Liver (tissue), 9 donors: ENCODE results near the gene PER1. TPM values are rescaled to one million over a fixed set of nuclear protein-coding genes. Genes with fewer than 3 reads are reported as not detected.
"Not testable (repeated sequence)": the region's sequence is repeated elsewhere in the genome, so short reads cannot be mapped to it uniquely, and the experiment has no call there.

Source experiments
- DNase-seq: peaks from one replicate; pipeline ENCODE4 v3.0.0-alpha.2; 2017; ENCODE audit warnings: low spot score
- H3K27ac ChIP-seq, 2 donors: one replicate each; pipeline ENCODE4 v1.7.0; 2013; ENCODE audit warnings: inconsistent platforms in 2 of 2, low read length in 2 of 2, control low read depth in 1 of 2, low read depth in 1 of 2, mild to moderate bottlenecking in 1 of 2
- H3K27me3 ChIP-seq, 4 donors: one replicate each; pipeline versions ENCODE4 v1.6.1 to v1.7.0; 2013; ENCODE audit warnings: low read length in 3 of 4, inconsistent platforms in 1 of 4, mild to moderate bottlenecking in 1 of 4, moderate library complexity in 1 of 4; ENCODE audit not compliant: control insufficient read depth in 4 of 4, insufficient read depth in 4 of 4
- H3K36me3 ChIP-seq, 4 donors: one replicate each; pipeline versions ENCODE4 v1.6.1 to v1.7.0; 2013; ENCODE audit warnings: low read length in 3 of 4, mild to moderate bottlenecking in 3 of 4, low read depth in 1 of 4, moderate library complexity in 1 of 4; ENCODE audit not compliant: control insufficient read depth in 4 of 4, insufficient read depth in 3 of 4
- H3K4me1 ChIP-seq, 4 donors: one replicate each; pipeline versions ENCODE4 v1.6.1 to v1.7.0; 2013; ENCODE audit warnings: low read length in 3 of 4, mild to moderate bottlenecking in 3 of 4, moderate library complexity in 1 of 4; ENCODE audit not compliant: control insufficient read depth in 4 of 4, insufficient read depth in 4 of 4
- H3K4me3 ChIP-seq, 3 donors: one replicate each; pipeline versions ENCODE4 v1.6.1 to v1.7.0; 2013; ENCODE audit warnings: low read length in 3 of 3, control low read depth in 1 of 3, low read depth in 1 of 3, mild to moderate bottlenecking in 1 of 3
- H3K9ac ChIP-seq, 2 donors: one replicate each; pipeline ENCODE4 v1.7.0; 2013; ENCODE audit warnings: low read length in 2 of 2, mild to moderate bottlenecking in 2 of 2, moderate library complexity in 2 of 2, control low read depth in 1 of 2, low read depth in 1 of 2
- H3K9me3 ChIP-seq, 4 donors: one replicate each; pipeline versions ENCODE4 v1.6.1 to v1.7.0; 2013; ENCODE audit warnings: low read length in 3 of 4; ENCODE audit not compliant: control insufficient read depth in 4 of 4
- EGR1 ChIP-seq, 2 donors: IDR thresholded peaks; 2 replicates each; pipeline ENCODE4 v1.6.1; 2016 to 2018; ENCODE audit warnings: antibody characterized with exemption in 2 of 2, low read depth in 2 of 2
- FOXA2 ChIP-seq: IDR thresholded peaks from 2 replicates; pipeline ENCODE4 v1.6.1; 2016; ENCODE audit warnings: antibody characterized with exemption
- GABPA ChIP-seq, 2 donors: IDR thresholded peaks in 1 of 2; conservative IDR thresholded peaks in 1 of 2; 2 replicates each; pipeline ENCODE4 v1.6.1; 2016; ENCODE audit warnings: antibody characterized with exemption in 2 of 2, mild to moderate bottlenecking in 1 of 2, moderate library complexity in 1 of 2
- HNF4A ChIP-seq, 2 donors: conservative IDR thresholded peaks; 2 replicates each; pipeline ENCODE4 v1.6.1; 2016; ENCODE audit warnings: antibody characterized with exemption in 2 of 2, mild to moderate bottlenecking in 2 of 2
- NR2F2 ChIP-seq: IDR thresholded peaks from 2 replicates; pipeline ENCODE4 v1.6.1; 2016; ENCODE audit warnings: antibody characterized with exemption
- RAD21 ChIP-seq, 2 donors: IDR thresholded peaks; 2 replicates each; pipeline ENCODE4 v1.6.1; 2016; ENCODE audit warnings: antibody characterized with exemption in 2 of 2, mild to moderate bottlenecking in 2 of 2
- RXRA ChIP-seq, 2 donors: IDR thresholded peaks; 2 replicates each; pipeline ENCODE4 v1.6.1; 2017 to 2018; ENCODE audit warnings: antibody characterized with exemption in 2 of 2, mild to moderate bottlenecking in 1 of 2
- SP1 ChIP-seq: IDR thresholded peaks from 2 replicates; pipeline ENCODE4 v1.6.1; 2018; ENCODE audit warnings: antibody characterized with exemption, mild to moderate bottlenecking
- WGBS: extraction: QIAGEN DNeasy Blood & Tissue Kit; methylation state at CpG from one replicate; pipeline ENCODE4 v1.1.7; 2013; 5-methylcytosine and 5-hydroxymethylcytosine counted together
- polyA plus RNA-seq, 2 donors: library from polyadenylated mRNA; stranded (reverse) in 1 of 2; unstranded in 1 of 2; fragments of 200-250 nt in 1 of 2; fragments of >200 nt in 1 of 2; fragmentation: Nextera tagmentation in 1 of 2; extraction: Ambion mirVana in 1 of 2; gene quantifications; one replicate each; pipeline versions ENCODE4 v1.2.1 to v1.2.3, GENCODE V29; 2013 to 2015
- total RNA-seq, 2 donors: library from RNA; depleted of rRNA; stranded (reverse); fragments of >200 nt; gene quantifications; one replicate each; pipeline ENCODE4 v1.2.3, GENCODE V29; 2014
- TF ChIP-seq, protein P1 (sequence below): IDR thresholded peaks from 2 replicates; pipeline ENCODE4 v1.6.1; 2016; ENCODE audit warnings: antibody characterized with exemption
- TF ChIP-seq, protein P2 (sequence below): IDR thresholded peaks from 2 replicates; pipeline ENCODE4 v1.6.1; 2016; ENCODE audit warnings: antibody characterized with exemption, mild to moderate bottlenecking
- donor health status: healthy.
- donor health status: healthy.
- donor health status: healthy.
- donor health status: healthy.
- donor health status: healthy.

PER1 gene
- total and polyA plus RNA-seq, 4 donors, result 10.1 to 71.6 (median 29.7) TPM

DNA sequence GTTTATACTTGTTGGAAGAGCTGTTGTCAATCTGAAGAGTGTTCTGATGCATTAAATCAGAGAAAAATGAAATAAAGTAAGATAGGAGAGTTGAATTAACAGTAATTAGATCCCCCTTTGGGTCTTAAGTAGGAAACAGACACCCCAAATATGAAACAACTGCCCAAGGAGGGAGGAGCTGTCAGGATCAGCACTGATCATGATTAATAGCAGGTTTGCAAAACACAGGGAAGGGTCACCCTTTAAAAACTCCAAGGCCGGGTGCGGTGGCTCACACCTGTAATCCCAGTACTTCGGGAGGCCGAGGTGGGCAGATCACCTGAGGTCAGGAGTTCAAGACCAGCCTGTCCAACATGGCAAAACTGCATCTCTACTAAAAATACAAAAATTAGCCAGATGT is 45.2 kb downstream of the PER1 start:
- WGBS, result 89% methylated on average over 4 of the region's 4 CpGs
- not testable (repeated sequence) for H3K4me1 ChIP-seq, H3K27me3 ChIP-seq

DNA sequence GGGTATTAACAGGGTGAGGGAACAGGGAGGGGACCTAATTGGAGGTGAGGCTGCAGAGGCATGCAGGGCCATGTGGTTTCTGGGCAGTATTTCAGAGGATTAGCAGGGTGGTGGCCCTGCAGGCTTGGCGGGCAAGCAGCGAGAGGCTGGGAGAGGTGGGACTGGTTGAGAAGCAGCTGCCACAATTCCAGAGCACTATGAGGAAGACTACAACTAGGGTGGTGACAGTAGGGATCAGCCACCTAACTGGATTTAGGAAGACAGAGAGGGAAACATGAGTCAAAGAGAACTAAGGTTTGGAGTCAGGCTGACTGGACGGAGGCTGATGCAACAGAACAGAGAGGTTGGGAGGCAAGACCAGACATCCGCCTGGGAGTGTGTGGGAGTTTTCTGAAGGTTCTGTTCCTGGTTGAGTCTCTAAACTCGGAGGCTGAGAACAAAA is 46.2 kb downstream of the PER1 start:
- Histone ChIP-seq H3K4me3 (no peak overlapping the region), H3K36me3 (no peaks in the 10 kb centered on the region), H3K27me3 (peaks cover 0 to 6% (median 2%) of the 10 kb centered on the region in 4 donors), H3K9me3 (no peaks in the 10 kb centered on the region), H3K27ac (no peak overlapping the region), H3K9ac (no peak overlapping the region), H3K4me1 (peaks cover 3 to 8% (median 5%) of the 10 kb centered on the region in 4 donors)
- no peak for TF ChIP-seq HNF4A (conservative IDR thresholded peaks at IDR 0.05)
- 83% methylated on average over 5 of the region's 5 CpGs for WGBS
- no peak for DNase-seq

More for the DNA sequence above, 45.2 kb downstream of the PER1 start:
- H3K4me3 ChIP-seq, H3K9ac ChIP-seq, H3K9me3 ChIP-seq, DNase-seq, H3K36me3 ChIP-seq, H3K27ac ChIP-seq: not testable (repeated sequence)

DNA sequence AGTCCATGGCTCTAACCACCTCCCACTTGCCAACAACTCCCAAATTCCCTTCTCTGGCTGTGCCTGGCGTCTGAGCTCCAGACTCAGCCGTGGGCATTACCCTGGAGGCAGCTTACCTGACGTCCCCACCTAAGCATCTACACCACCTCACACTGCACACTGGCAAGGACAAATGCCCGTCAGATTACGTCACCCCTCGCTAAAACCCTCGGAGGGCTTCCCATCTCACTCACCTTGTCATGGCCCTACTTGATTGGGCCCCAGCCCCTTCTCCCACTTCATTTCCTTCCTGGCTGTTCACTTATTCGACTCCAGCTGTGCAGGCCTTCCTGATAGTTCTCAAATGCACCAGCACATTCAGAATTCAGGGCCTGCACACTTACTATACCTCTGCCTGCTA is 47.3 kb downstream of the PER1 start:
- H3K27ac ChIP-seq, result no peak overlapping the region
- TF ChIP-seq, protein P1, sequence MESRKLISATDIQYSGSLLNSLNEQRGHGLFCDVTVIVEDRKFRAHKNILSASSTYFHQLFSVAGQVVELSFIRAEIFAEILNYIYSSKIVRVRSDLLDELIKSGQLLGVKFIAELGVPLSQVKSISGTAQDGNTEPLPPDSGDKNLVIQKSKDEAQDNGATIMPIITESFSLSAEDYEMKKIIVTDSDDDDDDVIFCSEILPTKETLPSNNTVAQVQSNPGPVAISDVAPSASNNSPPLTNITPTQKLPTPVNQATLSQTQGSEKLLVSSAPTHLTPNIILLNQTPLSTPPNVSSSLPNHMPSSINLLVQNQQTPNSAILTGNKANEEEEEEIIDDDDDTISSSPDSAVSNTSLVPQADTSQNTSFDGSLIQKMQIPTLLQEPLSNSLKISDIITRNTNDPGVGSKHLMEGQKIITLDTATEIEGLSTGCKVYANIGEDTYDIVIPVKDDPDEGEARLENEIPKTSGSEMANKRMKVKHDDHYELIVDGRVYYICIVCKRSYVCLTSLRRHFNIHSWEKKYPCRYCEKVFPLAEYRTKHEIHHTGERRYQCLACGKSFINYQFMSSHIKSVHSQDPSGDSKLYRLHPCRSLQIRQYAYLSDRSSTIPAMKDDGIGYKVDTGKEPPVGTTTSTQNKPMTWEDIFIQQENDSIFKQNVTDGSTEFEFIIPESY, result no peak
- no peak for TF ChIP-seq EGR1 (IDR thresholded peaks at IDR 0.05; ENCODE audit: low read depth in 2 of 2)
- TF ChIP-seq RAD21 (IDR thresholded peaks at IDR 0.05), result no peak
- TF ChIP-seq GABPA (IDR thresholded peaks at IDR 0.05 in 1 of 2, conservative IDR thresholded peaks at IDR 0.05 in 1 of 2), result no peak
- TF ChIP-seq, protein P2, sequence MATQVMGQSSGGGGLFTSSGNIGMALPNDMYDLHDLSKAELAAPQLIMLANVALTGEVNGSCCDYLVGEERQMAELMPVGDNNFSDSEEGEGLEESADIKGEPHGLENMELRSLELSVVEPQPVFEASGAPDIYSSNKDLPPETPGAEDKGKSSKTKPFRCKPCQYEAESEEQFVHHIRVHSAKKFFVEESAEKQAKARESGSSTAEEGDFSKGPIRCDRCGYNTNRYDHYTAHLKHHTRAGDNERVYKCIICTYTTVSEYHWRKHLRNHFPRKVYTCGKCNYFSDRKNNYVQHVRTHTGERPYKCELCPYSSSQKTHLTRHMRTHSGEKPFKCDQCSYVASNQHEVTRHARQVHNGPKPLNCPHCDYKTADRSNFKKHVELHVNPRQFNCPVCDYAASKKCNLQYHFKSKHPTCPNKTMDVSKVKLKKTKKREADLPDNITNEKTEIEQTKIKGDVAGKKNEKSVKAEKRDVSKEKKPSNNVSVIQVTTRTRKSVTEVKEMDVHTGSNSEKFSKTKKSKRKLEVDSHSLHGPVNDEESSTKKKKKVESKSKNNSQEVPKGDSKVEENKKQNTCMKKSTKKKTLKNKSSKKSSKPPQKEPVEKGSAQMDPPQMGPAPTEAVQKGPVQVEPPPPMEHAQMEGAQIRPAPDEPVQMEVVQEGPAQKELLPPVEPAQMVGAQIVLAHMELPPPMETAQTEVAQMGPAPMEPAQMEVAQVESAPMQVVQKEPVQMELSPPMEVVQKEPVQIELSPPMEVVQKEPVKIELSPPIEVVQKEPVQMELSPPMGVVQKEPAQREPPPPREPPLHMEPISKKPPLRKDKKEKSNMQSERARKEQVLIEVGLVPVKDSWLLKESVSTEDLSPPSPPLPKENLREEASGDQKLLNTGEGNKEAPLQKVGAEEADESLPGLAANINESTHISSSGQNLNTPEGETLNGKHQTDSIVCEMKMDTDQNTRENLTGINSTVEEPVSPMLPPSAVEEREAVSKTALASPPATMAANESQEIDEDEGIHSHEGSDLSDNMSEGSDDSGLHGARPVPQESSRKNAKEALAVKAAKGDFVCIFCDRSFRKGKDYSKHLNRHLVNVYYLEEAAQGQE, result no peak
- WGBS, result 86% methylated on average over 8 of the region's 8 CpGs
- peaks cover under 1 to 3% (median 3%) of the 10 kb centered on the region in 4 donors for H3K4me1 ChIP-seq
- H3K27me3 ChIP-seq, result peaks cover 0 to 4% (median 1%) of the 10 kb centered on the region in 4 donors
- no peaks in the 10 kb centered on the region for H3K36me3 ChIP-seq
- H3K4me3 ChIP-seq, result no peak overlapping the region
- DNase-seq, result no peak
- H3K9ac ChIP-seq, result no peak overlapping the region
- H3K9me3 ChIP-seq, result no peaks in the 10 kb centered on the region

DNA sequence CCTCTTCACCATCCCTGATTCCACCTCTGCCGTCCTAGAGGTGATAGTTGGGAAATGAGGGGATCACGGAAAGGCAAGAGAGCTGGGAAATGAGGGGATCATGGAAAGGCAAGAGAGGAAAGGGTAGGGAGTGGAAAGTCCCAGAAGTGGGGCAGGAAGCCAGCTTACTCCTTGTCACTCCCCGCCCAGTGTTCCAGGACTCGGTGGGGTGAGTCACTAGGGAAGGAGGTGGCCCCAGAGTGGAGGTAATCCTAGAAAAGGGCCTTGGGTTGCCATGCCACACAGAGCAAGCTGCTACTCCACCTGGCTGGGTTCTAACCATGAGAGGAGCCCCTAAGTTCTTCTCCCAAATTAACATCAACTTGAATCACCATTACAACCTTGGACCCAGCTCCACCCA is 48.7 kb downstream of the PER1 start:
- no peak for TF ChIP-seq NR2F2
- no peak for TF ChIP-seq EGR1 (IDR thresholded peaks at IDR 0.05; ENCODE audit: low read depth in 2 of 2)
- no peak for TF ChIP-seq SP1
- TF ChIP-seq FOXA2, result no peak
- no peak for TF ChIP-seq HNF4A (conservative IDR thresholded peaks at IDR 0.05)
- TF ChIP-seq, protein P1, result no peak
- TF ChIP-seq RXRA (IDR thresholded peaks at IDR 0.05), result no peak
- TF ChIP-seq RAD21 (IDR thresholded peaks at IDR 0.05), result no peak
- no peak for DNase-seq
- 87% methylated on average over 4 of the region's 4 CpGs for WGBS

More for the DNA sequence above, 48.7 kb downstream of the PER1 start:
- Histone ChIP-seq H3K4me3 (no peak overlapping the region), H3K27me3 (peaks cover 0 to 3% (median 0%) of the 10 kb centered on the region in 4 donors), H3K9me3 (no peaks in the 10 kb centered on the region), H3K36me3 (no peaks in the 10 kb centered on the region), H3K9ac (no peak overlapping the region), H3K4me1 (no peaks in the 10 kb centered on the region), H3K27ac (no peak overlapping the region)
